Progenitor cell of endocrine pancreas (in vitro differentiated cells): ENCODE results near the gene OLIG3. TPM values are rescaled to one million over a fixed set of nuclear protein-coding genes. Genes with fewer than 3 reads are reported as not detected.

Experiments
- DNase-seq: peaks from one replicate; pipeline ENCODE4 v3.0.0; 2021; ENCODE audit warnings: low spot score; ENCODE audit not compliant: unreplicated experiment
- H3K27ac Mint-ChIP-seq: 2 replicates; pipeline ENCODE4 v1.8.0; 2021; ENCODE audit warnings: mild to moderate bottlenecking, moderate library complexity, mixed read lengths
- H3K27me3 Mint-ChIP-seq: 2 replicates; pipeline ENCODE4 v1.8.0; 2021; ENCODE audit warnings: mixed read lengths
- H3K36me3 Mint-ChIP-seq: 2 replicates; pipeline ENCODE4 v1.8.0; 2022; ENCODE audit warnings: mixed read lengths; ENCODE audit not compliant: insufficient read depth
- H3K4me1 Mint-ChIP-seq: 2 replicates; pipeline ENCODE4 v1.8.0; 2021; ENCODE audit warnings: low read depth, mixed read lengths
- H3K4me3 Mint-ChIP-seq: 2 replicates; pipeline ENCODE4 v1.8.0; 2021; ENCODE audit warnings: low read depth, mild to moderate bottlenecking, moderate library complexity, mixed read lengths
- H3K9me3 Mint-ChIP-seq: 2 replicates; pipeline ENCODE4 v1.8.0; 2021; ENCODE audit warnings: low read depth, mixed read lengths
- total RNA-seq: library from RNA; stranded (reverse); gene quantifications from 2 replicates; pipeline ENCODE4 v1.2.1, GENCODE V29; 2021
- TF ChIP-seq, protein P1 (sequence below): fragments of 200-600 bp; sonication (generic); IDR thresholded peaks from one replicate; pipeline ENCODE4 v1.5.0; 2021; ENCODE audit warnings: antibody characterized with exemption, mild to moderate bottlenecking; ENCODE audit not compliant: unreplicated experiment

Gene OLIG3
- total RNA-seq, 1 donor from 2014 or later, result not detected

DNA sequence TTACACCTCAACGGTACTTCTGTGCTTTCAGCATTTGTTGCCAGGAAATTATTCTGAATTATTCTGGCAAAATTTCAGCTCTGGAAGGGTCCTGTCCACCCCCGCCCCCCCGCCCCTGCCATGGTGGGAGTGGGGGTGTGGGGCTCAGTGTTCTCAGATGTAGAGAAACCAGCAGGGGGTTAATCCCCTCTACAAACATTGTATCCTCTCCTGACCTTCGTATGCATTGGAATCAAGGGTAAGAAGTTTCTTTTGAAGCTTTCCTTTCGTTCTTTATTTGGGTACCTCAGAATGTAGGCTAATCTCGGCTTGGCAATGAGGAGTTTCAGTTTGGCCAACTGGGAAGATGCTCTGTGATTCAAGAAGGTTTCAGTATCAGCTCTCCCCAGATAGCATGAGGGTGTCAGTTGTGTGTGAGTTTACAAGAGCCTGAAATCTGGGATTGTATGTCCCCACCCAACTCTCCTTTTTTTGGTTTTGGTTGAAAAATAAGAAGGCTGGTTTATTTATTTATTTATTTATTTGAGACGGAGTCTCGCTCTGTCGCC is 25.5 kb upstream of the OLIG3 start:
- peaks cover 2% of the 10 kb centered on the region for H3K4me1 Mint-ChIP-seq
- H3K4me3 Mint-ChIP-seq, result no peak overlapping the region
- H3K27me3 Mint-ChIP-seq, result peaks cover 62% of the 10 kb centered on the region
- H3K9me3 Mint-ChIP-seq, result no peaks in the 10 kb centered on the region
- DNase-seq, result no peak
- TF ChIP-seq, protein P1, sequence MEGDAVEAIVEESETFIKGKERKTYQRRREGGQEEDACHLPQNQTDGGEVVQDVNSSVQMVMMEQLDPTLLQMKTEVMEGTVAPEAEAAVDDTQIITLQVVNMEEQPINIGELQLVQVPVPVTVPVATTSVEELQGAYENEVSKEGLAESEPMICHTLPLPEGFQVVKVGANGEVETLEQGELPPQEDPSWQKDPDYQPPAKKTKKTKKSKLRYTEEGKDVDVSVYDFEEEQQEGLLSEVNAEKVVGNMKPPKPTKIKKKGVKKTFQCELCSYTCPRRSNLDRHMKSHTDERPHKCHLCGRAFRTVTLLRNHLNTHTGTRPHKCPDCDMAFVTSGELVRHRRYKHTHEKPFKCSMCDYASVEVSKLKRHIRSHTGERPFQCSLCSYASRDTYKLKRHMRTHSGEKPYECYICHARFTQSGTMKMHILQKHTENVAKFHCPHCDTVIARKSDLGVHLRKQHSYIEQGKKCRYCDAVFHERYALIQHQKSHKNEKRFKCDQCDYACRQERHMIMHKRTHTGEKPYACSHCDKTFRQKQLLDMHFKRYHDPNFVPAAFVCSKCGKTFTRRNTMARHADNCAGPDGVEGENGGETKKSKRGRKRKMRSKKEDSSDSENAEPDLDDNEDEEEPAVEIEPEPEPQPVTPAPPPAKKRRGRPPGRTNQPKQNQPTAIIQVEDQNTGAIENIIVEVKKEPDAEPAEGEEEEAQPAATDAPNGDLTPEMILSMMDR, result no peak
- H3K36me3 Mint-ChIP-seq, result no peaks in the 10 kb centered on the region
- H3K27ac Mint-ChIP-seq, result no peak overlapping the region

DNA sequence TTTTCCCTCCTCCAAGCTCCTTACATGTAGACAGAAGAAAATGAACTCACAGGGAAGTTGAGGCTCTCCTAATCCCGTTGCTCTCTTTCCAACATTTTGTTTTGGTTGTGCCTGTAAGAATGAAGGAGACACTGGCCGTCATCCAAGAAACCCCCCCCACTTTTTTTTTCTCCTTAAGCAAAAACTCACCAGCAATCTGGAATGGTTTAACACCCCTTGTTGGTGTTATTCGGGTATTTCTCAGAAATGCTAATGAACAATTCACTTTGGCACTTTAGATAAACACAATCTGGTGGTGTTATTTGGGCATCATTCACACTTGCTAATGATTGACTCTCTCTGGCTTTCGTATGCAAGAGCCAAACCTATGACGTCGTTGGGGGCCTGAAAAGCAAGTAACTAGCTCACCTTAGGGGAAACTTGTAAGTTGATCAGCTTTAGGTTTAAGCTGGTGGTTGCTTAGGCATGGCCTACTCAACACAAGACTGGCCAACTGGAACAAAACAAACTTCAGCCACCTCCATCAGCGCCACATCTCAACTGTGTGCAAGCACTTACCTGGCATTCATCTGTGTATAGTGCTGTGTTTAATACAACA is 24.3 kb upstream of the OLIG3 start:
- Mint-ChIP-seq H3K27me3 (peaks cover 71% of the 10 kb centered on the region), H3K36me3 (no peaks in the 10 kb centered on the region), H3K4me1 (peaks cover 2% of the 10 kb centered on the region), H3K4me3 (no peak overlapping the region), H3K27ac (no peak overlapping the region), H3K9me3 (no peaks in the 10 kb centered on the region)
- TF ChIP-seq, protein P1, result no peak
- no peak for DNase-seq

DNA sequence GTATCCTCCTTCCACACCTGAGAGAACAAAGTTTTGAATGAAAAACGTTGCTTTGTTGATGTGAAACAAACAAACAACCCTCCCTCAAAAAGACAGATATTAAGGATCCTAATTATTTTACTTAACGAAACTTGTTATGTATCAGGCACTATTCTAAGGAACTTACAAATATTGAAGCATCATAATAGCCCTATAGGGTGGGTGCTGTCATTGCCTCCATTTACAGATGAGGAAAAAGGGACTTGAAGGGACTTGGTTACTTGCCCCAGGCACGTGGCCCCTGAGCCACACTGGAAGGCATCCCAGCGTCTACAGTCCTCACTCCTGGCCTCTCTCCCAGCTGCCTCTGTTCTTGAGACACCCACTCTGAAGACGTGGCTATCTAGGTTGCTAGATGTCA is 20.2 kb upstream of the OLIG3 start:
- H3K36me3 Mint-ChIP-seq, result no peaks in the 10 kb centered on the region
- TF ChIP-seq, protein P1, result no peak
- H3K4me1 Mint-ChIP-seq, result no peaks in the 10 kb centered on the region
- DNase-seq, result no peak
- no peak overlapping the region for H3K27ac Mint-ChIP-seq
- H3K4me3 Mint-ChIP-seq, result no peak overlapping the region
- H3K27me3 Mint-ChIP-seq, result peaks cover 80% of the 10 kb centered on the region
- no peaks in the 10 kb centered on the region for H3K9me3 Mint-ChIP-seq

DNA sequence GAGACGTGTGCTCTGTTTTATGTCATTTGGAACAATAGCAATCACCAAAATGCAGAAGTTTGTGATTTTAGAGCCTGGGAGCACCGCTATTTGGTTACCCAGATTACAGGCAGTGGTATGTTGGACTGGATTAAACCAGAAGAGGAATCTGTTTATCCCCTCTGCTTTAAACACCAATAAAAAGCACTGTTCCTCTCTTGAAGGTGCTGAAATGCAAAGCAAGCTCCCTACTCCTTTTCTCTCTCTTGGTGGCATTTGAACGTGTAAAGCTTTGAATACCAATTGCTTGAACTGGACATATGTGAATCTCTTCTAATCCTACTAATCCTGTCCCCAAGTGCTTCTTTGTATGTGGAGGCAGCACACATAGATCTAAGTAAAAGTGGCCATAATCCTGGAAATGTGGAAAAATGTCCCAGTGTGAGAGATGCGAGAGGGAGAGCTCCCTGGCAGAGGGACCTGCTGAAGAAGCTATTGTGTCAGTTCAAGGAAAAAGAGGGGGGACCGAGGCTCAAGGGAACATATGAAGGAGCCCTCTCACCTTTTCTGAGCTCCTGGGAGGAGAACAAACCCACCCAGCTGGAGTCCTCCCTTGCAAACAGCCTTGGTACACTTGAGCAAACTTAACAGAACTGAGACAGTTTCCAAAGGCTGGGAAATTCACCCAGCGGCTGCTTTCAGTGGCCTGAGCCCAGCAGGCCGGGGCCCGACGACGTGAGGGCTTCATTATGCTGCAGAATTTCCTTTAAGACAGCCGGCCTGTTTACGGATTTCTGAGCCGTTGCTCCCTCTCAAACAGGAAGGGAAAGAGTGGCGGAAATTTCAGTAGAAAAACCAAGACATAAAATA is 18.8 kb upstream of the OLIG3 start:
- TF ChIP-seq, protein P1, result no peak
- Mint-ChIP-seq H3K9me3 (no peaks in the 10 kb centered on the region), H3K4me3 (no peak overlapping the region), H3K27ac (no peak overlapping the region), H3K4me1 (no peaks in the 10 kb centered on the region), H3K36me3 (no peaks in the 10 kb centered on the region), H3K27me3 (peaks cover 81% of the 10 kb centered on the region)
- DNase-seq, result no peak

DNA sequence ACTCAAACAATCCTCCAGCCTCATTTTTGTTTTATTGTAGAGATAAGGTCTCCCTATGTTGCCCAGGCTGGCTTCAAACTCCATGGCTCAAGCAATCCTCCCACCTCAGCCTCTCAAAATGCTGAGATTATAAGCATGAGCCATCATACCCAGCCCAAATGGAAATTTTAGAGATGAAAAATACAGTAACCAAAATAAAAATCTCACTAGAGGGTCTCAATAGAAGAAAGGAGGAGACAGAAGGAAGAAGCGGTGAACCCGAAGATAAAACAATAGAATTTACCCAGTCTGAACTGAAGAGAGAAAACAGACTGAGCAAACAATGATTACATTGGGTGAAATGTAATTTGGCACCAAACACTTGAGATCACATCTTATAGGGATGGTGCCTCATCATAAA is 16.7 kb upstream of the OLIG3 start:
- TF ChIP-seq, protein P1, result no peak

More for the DNA sequence above, 16.7 kb upstream of the OLIG3 start:
- Mint-ChIP-seq H3K9me3 (no peaks in the 10 kb centered on the region), H3K27ac (no peak overlapping the region), H3K36me3 (no peaks in the 10 kb centered on the region), H3K27me3 (peaks cover 76% of the 10 kb centered on the region), H3K4me1 (no peaks in the 10 kb centered on the region), H3K4me3 (no peak overlapping the region)
- no peak for DNase-seq
